AG04450 (cell line): Measurements from ENCODE around the gene TSEN34. TPM values are rescaled to one million over a fixed set of nuclear protein-coding genes. Genes with fewer than 3 reads are reported as not detected.

Experiments
- CTCF ChIA-PET: fragments of 300-600, 350-600 bp; formaldehyde crosslinking; extraction: SDS; loops from one replicate; lab custom pipeline; 2022; ENCODE audit warnings: antibody characterized with exemption, inconsistent platforms; lab: Charles Lee
- POLR2A ChIA-PET: fragments of 350-600 bp; formaldehyde crosslinking; extraction: SDS; loops from one replicate; lab custom pipeline; 2021; ENCODE audit warnings: antibody characterized with exemption, inconsistent platforms; lab: Yijun Ruan, JAX
- DNase-seq: peaks from one replicate; pipeline ENCODE4 v3.0.0-alpha.2; 2011; ENCODE audit warnings: low read depth, low spot score
- H3K27ac ChIP-seq: one replicate; pipeline ENCODE4 v1.5.1; 2012; ENCODE audit warnings: low read depth, low read length, control low read depth
- H3K27me3 ChIP-seq: one replicate; pipeline ENCODE4 v1.6.0; 2012; ENCODE audit warnings: low read length; ENCODE audit not compliant: control insufficient read depth, insufficient read depth
- H3K4me3 ChIP-seq: 2 replicates; pipeline ENCODE4 v1.5.1; 2011; ENCODE audit warnings: mild to moderate bottlenecking, low read depth, low read length, control low read depth
- H3K9me3 ChIP-seq: 2 replicates; pipeline ENCODE4 v1.5.1; 2012; ENCODE audit warnings: low read length; ENCODE audit not compliant: control insufficient read depth, insufficient read depth
- CTCF ChIP-seq: IDR thresholded peaks from 2 replicates; pipeline ENCODE4 v1.5.1; 2011; ENCODE audit warnings: low read depth, low read length, control low read depth, inconsistent platforms
- polyA plus RNA-seq: library from polyadenylated mRNA; depleted of rRNA; stranded (reverse); fragments of >200 nt; gene quantifications from 2 replicates; pipeline ENCODE4 v1.2.3, GENCODE V29; 2011

The TSEN34 gene
- polyA plus RNA-seq, 1 experiment: 32.4 TPM

- ChIA-PET CTCF (no interaction called here), POLR2A (no interaction called here)
- no peak for TF ChIP-seq CTCF
- no peak overlapping the region for H3K4me3 ChIP-seq
- H3K9me3 ChIP-seq: no peaks in the 10 kb centered on the region
- no peak overlapping the region for H3K27ac ChIP-seq
- no peaks in the 10 kb centered on the region for H3K27me3 ChIP-seq
- no peak for DNase-seq
Observed at GRCh38 chr19:54186351-54186750, 4.8 kb upstream of the TSEN34 start.

- CTCF ChIA-PET: no interaction called here
Observed at GRCh38 chr19:54186934-54187381, 4.2 kb upstream of the TSEN34 start.

GRCh38 chr19:54188215-54188871 is 2.8 kb upstream of the TSEN34 start:
- CTCF ChIA-PET: interaction anchor here (0.6 to 1.7 kb wide), 5 partner anchors 18 to 796 kb away, joined by 3 to 7 read pairs (median 5); no protein-coding TSS in a partner anchor
- POLR2A ChIA-PET: interaction anchor here (1.4 to 3.4 kb wide), 5 partner anchors 13 to 285 kb away, joined by 5 to 35 read pairs (median 23); partner anchors contain the start of genes CDC42EP5, CNOT3, LENG1 and RPS9

More at GRCh38 chr19:54186934-54187381, 4.2 kb upstream of the TSEN34 start:
- no peaks in the 10 kb centered on the region for H3K9me3 ChIP-seq
- H3K4me3 ChIP-seq: no peak overlapping the region
- no peak for DNase-seq
- H3K27ac ChIP-seq: no peak overlapping the region
- POLR2A ChIA-PET: no interaction called here
- no peaks in the 10 kb centered on the region for H3K27me3 ChIP-seq
- no peak for TF ChIP-seq CTCF

GRCh38 chr19:54189145-54189734 is 1.9 kb upstream of the TSEN34 start, which contains the start of gene MBOAT7:
Gene MBOAT7 (minus strand): TSS chr19:54189580. CDS start chr19:54188508, 1,072 bp downstream.
- no peaks in the 10 kb centered on the region for H3K27me3 ChIP-seq
- H3K9me3 ChIP-seq: no peaks in the 10 kb centered on the region
- peak within 1 kb of the TSS; percentile 99 for H3K27ac ChIP-seq
- DNase-seq: no peak
- ChIA-PET POLR2A (interaction anchor here (0.5 to 3.4 kb wide), 11 partner anchors 12 to 1410 kb away, joined by 3 to 35 read pairs (median 5); partner anchors contain the start of genes CDC42EP5, CNOT3, FIZ1 and LENG1), CTCF (interaction anchor here (0.7 to 1.7 kb wide), 9 partner anchors 10 to 396 kb away, joined by 3 to 7 read pairs (median 4); no protein-coding TSS in a partner anchor)
- TF ChIP-seq CTCF: no peak
- H3K4me3 ChIP-seq: peak within 1 kb of the TSS; percentile 82

More at GRCh38 chr19:54188215-54188871, 2.8 kb upstream of the TSEN34 start:
- no peak for DNase-seq
- H3K4me3 ChIP-seq: peak overlapping the region; percentile 77
- H3K27ac ChIP-seq: peak overlapping the region; percentile 39
- H3K9me3 ChIP-seq: no peaks in the 10 kb centered on the region
- H3K27me3 ChIP-seq: no peaks in the 10 kb centered on the region
- TF ChIP-seq CTCF: no peak
